Activated B cell treated with CpG ODN at 0.5 μM for 24 hours (primary cell): ENCODE data around the gene USHBP1. TPM values are rescaled to one million over a fixed set of nuclear protein-coding genes. Genes with fewer than 3 reads are reported as not detected.

ENCODE experiments used
- ATAC-seq: fragments of 200-7000 bp; cut with Tn5 transposase; one replicate; pipeline ENCODE4 v1.10.0; 2021; ENCODE audit warnings: low read depth, mild to moderate bottlenecking, moderate library complexity
- CTCF ChIA-PET: fragments of 350-600 bp; sonication (Branson Sonifier 250); formaldehyde crosslinking; loops from one replicate; lab custom pipeline; 2021; ENCODE audit warnings: antibody characterized with exemption; lab: Charles Lee
- POLR2A ChIA-PET: fragments of 350-600 bp; sonication (Branson Sonifier 250); formaldehyde crosslinking; loops from one replicate; lab custom pipeline; 2021; ENCODE audit warnings: antibody characterized with exemption; lab: Charles Lee
- DNase-seq: peaks from one replicate; pipeline ENCODE4 v3.0.0; 2022
- H3K27ac Mint-ChIP-seq: one replicate; pipeline ENCODE4 v1.8.0; 2020; ENCODE audit warnings: mixed read lengths
- H3K27me3 Mint-ChIP-seq: one replicate; pipeline ENCODE4 v1.8.0; 2021; ENCODE audit warnings: mixed read lengths
- H3K36me3 Mint-ChIP-seq: one replicate; pipeline ENCODE4 v1.8.0; 2021; ENCODE audit warnings: low read depth, mixed read lengths
- H3K4me1 Mint-ChIP-seq: one replicate; pipeline ENCODE4 v1.8.0; 2021; ENCODE audit warnings: mixed read lengths
- H3K4me3 Mint-ChIP-seq: one replicate; pipeline ENCODE4 v1.8.0; 2020; ENCODE audit warnings: mild to moderate bottlenecking, mixed read lengths
- H3K9me3 Mint-ChIP-seq: one replicate; pipeline ENCODE4 v1.8.0; 2020; ENCODE audit warnings: mixed read lengths
- CTCF ChIP-seq: fragments of 200-600 bp; IDR thresholded peaks from one replicate; pipeline ENCODE4 v1.8.0; 2022; ENCODE audit warnings: antibody characterized with exemption, mild to moderate bottlenecking
- intact Hi-C: fragments of 100-400 bp; cut with micrococcal nuclease; formaldehyde crosslinking; loops from one replicate; pipeline ENCODE4 v1.15.1; 2024
- total RNA-seq: library from RNA; stranded (reverse); gene quantifications from 2 replicates; pipeline ENCODE4 v1.2.3, GENCODE V29; 2022

USHBP1 gene
- total RNA-seq, 1 donor from 2014 or later: 0.42 TPM

GRCh38 chr19:17249887-17250548, 14.5 kb downstream of the USHBP1 start:
- CTCF ChIA-PET: interaction anchor here (1.7 to 2.7 kb wide), 2 partner anchors 10 to 14 kb away, joined by 5 to 13 read pairs; no protein-coding TSS in a partner anchor
- ATAC-seq: no peak
- POLR2A ChIA-PET: interaction anchor here (1.6 kb wide), 1 partner anchor 10 kb away, joined by 4 read pairs; no protein-coding TSS in a partner anchor
- TF ChIP-seq CTCF: no peak
- Mint-ChIP-seq H3K27me3 (no peaks in the 10 kb centered on the region), H3K9me3 (no peaks in the 10 kb centered on the region), H3K27ac (no peak overlapping the region), H3K36me3 (no peaks in the 10 kb centered on the region), H3K4me1 (no peaks in the 10 kb centered on the region), H3K4me3 (no peak overlapping the region)
- DNase-seq: no peak
- intact Hi-C loops: no loop called here

DNA sequence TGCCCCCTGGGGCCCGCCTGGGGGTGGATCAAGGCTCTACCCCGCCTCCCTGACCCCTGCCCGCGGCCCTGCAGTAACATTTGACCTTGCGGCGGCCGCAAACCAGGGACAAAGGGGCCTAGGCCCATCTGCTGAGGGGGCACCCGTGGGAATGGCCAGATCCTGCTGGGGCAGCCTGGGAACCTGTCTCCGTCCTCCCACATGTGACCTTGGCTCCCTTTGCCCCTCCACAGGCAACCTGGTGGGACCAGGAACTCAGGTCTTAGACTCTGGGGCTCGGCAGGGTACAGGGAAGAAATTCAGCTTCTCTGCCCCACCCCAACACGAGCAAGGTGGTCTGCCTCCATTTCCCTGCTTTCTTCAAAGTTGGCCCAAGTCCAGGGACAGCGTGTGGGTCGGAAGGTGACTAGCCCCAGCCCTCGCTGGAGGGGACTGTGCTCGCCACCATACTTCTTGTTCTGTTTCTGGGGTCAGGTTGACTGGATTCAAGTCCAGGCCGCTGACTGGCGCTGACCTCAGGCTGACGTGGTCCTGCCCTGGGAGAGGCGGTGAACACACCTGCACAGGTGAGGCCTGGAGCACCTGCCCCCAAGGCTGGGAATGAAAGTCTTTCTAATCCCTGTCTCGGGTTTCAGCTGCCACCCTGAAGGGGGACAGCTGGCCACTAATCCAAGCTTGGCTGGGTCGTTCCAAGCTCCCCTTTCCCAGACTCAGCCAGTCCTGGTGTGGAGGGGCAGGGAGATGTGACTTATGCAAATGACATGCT, 16.4 kb downstream of the USHBP1 start:
- intact Hi-C loops: no loop called here
- TF ChIP-seq CTCF: no peak
- no peak overlapping the region for H3K4me3 Mint-ChIP-seq
- ChIA-PET POLR2A (interaction anchor here (0.6 to 1.9 kb wide), 3 partner anchors 12 to 28 kb away, joined by 3 to 6 read pairs (median 5); partner anchors contain the start of gene OCEL1), CTCF (interaction anchor here (1.7 to 2.7 kb wide), 2 partner anchors 12 kb away, joined by 5 to 13 read pairs; no protein-coding TSS in a partner anchor)
- H3K27ac Mint-ChIP-seq: no peak overlapping the region
- ATAC-seq (no peak), DNase-seq (no peak)
- peaks cover 3% of the 10 kb centered on the region for H3K4me1 Mint-ChIP-seq
- H3K9me3 Mint-ChIP-seq: no peaks in the 10 kb centered on the region
- no peaks in the 10 kb centered on the region for H3K27me3 Mint-ChIP-seq
- H3K36me3 Mint-ChIP-seq: no peaks in the 10 kb centered on the region

- ChIA-PET POLR2A (interaction anchor here (1.0 kb wide), 1 partner anchor 14 kb away, joined by 3 read pairs; no protein-coding TSS in a partner anchor), CTCF (no interaction called here)
- no peak for DNase-seq
- no peaks in the 10 kb centered on the region for H3K36me3 Mint-ChIP-seq
- no peaks in the 10 kb centered on the region for H3K9me3 Mint-ChIP-seq
- H3K4me3 Mint-ChIP-seq: peak overlapping the region; percentile 92
- intact Hi-C loops: loop anchor here (1.0 to 2.0 kb wide), 3 partner anchors 12 to 21 kb away; partner anchors contain the start of genes BABAM1 and OCEL1
- no peak for ATAC-seq
- H3K4me1 Mint-ChIP-seq: peaks cover 13% of the 10 kb centered on the region
- no peaks in the 10 kb centered on the region for H3K27me3 Mint-ChIP-seq
- H3K27ac Mint-ChIP-seq: no peak overlapping the region
- TF ChIP-seq CTCF: no peak
Observed at GRCh38 chr19:17246681-17247425, 17.7 kb downstream of the USHBP1 start.

- H3K4me3 Mint-ChIP-seq: peak within 1 kb of the TSS; percentile 92
Observed at GRCh38 chr19:17245535-17245984, 19.0 kb downstream of the USHBP1 start, which contains the start of gene NR2F6. Gene NR2F6 (minus strand): TSS chr19:17245919. CDS start chr19:17245220, 699 bp downstream.

More at GRCh38 chr19:17245535-17245984, 19.0 kb downstream of the USHBP1 start, which contains the start of gene NR2F6:
- no peaks in the 10 kb centered on the region for H3K9me3 Mint-ChIP-seq
- no peaks in the 10 kb centered on the region for H3K36me3 Mint-ChIP-seq
- H3K27me3 Mint-ChIP-seq: no peaks in the 10 kb centered on the region
- CTCF ChIA-PET: no interaction called here
- H3K4me1 Mint-ChIP-seq: peaks cover 13% of the 10 kb centered on the region
- intact Hi-C loops: no loop called here
- POLR2A ChIA-PET: interaction anchor here (0.5 to 2.0 kb wide), 2 partner anchors 10 to 121 kb away, joined by 5 to 15 read pairs; no protein-coding TSS in a partner anchor
- H3K27ac Mint-ChIP-seq: peak within 1 kb of the TSS; percentile 89
- DNase-seq (no peak), ATAC-seq (peak; percentile 39)
- TF ChIP-seq CTCF: no peak
